LNCaP clone FGC (cell line): ENCODE data around the gene WWP2.
"Not testable (repeated sequence)": the region's sequence is repeated elsewhere in the genome, so short reads cannot be mapped to it uniquely, and the experiment has no call there.

Source experiments
- DNase-seq: peaks from one replicate; pipeline ENCODE4 v3.0.0-alpha.2; 2011; ENCODE audit warnings: low read depth
- H3K4me3 ChIP-seq: 2 replicates; pipeline ENCODE4 v1.5.1; 2011; ENCODE audit warnings: mild to moderate bottlenecking, low read depth, low read length, control low read depth

Gene WWP2

DNA sequence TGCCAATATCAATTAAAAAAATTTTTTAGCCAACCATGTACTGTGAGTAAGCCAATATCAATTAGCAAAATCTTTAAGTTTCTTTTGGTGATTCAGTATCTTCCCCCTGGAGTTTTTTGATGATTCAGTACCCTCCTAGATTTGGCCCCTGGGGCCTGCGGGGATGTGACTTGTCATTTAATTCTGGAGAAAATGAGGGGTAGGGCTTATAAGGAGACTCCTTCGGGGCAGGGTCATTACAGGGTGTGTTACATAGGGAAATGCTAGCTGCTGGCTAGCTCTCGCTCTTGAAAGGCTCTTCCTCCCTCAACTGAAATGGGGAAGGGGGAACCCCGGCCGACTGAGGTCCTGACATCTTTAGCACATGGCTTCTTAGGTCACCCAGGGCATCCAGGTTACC lies 205.6 kb downstream of the WWP2 start:
- not testable (repeated sequence) for H3K4me3 ChIP-seq, DNase-seq

DNA sequence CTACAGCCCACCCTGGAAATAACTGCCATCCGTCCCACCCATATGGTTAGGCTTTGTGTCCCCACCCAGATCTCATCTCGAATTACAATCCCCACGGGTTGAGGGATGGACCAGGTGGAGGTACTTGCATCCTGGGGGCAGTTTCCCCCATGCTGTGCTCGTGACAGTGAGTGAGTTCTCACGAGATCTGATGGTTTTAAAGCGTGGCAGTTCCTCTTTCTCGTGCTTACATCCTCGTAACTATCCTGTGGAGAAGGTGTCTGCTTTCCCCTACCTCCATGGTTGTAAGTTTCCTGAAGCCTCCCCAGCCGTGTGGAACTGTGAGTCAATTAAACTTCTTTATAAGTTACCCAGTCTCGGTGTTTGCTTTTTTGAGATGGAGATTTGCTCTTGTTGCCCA lies 206.0 kb downstream of the WWP2 start:
- not testable (repeated sequence) for DNase-seq, H3K4me3 ChIP-seq

DNA sequence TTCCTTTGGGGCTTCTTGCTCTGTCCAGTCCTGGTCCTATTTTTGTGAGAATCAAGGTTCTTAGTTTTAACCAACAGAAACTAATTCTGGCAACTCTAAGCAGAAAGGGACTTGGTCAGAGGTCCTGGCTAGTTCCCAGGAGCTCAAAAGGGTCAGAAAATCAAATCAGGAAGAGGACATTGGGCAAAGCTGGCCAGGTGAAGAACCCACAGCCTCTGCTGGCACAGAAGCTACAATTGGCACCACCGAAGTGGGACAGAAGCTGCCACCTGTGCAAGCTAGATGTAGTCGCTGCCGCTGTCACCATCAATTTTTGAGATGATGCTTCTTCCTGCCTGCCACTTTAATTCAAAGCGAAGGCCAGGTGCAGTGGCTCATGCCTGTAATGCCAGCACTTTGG lies 207.5 kb downstream of the WWP2 start:
- not testable (repeated sequence) for DNase-seq, H3K4me3 ChIP-seq

DNA sequence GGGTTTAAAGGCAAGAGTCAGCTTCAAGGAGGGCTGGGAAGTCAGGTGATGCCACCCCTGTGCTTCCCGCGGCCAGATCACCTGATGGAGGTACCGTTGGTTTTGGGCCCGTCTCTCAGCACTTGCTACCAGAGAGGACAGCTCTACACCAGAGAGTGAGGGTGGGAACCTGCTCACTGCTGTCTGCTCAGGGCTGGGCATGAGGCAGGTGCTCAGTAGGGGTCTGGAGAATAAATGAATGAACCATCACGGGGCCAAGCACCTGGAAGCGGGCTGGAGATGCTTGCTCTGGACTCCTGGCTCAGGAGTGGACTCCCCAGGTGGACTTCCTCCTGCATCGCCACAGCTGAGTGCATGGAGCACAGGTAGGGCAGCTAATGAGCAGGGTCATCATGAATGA lies 210.0 kb downstream of the WWP2 start:
- H3K4me3 ChIP-seq, DNase-seq: not testable (repeated sequence)

DNA sequence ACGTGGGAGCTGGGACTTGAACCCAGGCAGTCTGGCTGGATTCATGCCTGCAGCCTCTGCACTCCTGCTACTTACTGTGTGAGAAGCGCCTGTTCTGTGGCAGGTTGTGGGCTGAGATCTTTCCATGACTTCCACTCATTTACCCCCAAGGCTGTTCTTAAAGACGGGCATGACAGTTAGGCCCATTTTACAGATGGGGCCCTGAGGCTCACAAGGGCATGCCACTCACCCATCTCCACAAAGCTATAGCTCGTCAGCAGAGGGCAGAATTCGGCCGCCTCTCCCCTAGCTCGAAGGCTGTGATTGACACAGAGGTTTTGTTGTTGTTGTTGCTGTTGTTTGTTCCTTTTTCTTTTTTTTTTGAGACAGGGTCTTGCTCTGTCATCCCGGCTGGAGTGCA lies 210.8 kb downstream of the WWP2 start:
- not testable (repeated sequence) for H3K4me3 ChIP-seq, DNase-seq

DNA sequence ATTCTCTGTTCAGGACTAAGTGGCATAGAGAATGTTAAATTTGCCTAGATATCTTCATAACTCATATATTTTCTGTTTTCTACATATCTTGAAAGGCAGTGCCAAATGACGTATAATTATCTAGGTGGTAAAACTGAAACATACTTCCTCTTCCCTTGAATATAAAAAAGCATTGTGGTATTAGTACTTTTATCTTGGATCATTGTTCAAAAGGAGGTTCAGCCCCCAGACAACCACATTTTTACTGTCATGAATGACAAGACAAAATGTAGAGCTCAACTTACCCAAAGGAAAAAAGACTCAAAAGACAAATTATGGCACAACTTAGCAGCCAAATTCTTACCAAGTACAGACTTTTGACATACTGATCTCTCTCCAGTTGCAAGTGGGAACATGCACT lies 223.1 kb downstream of the WWP2 start:
- not testable (repeated sequence) for H3K4me3 ChIP-seq

More for the DNA sequence above, 223.1 kb downstream of the WWP2 start:
- not testable (repeated sequence) for DNase-seq
